CD4-positive, alpha-beta T cell treated with Interferon alpha-2 for 1 hour (primary cell): Measurements from ENCODE around the gene LYL1.
"Not testable (repeated sequence)": the region's sequence is repeated elsewhere in the genome, so short reads cannot be mapped to it uniquely, and the experiment has no call there.

ENCODE experiments used
- DNase-seq, 2 donors: peaks; one replicate each; pipeline ENCODE4 v3.0.0-alpha.2; 2020 to 2022

Gene LYL1

DNA sequence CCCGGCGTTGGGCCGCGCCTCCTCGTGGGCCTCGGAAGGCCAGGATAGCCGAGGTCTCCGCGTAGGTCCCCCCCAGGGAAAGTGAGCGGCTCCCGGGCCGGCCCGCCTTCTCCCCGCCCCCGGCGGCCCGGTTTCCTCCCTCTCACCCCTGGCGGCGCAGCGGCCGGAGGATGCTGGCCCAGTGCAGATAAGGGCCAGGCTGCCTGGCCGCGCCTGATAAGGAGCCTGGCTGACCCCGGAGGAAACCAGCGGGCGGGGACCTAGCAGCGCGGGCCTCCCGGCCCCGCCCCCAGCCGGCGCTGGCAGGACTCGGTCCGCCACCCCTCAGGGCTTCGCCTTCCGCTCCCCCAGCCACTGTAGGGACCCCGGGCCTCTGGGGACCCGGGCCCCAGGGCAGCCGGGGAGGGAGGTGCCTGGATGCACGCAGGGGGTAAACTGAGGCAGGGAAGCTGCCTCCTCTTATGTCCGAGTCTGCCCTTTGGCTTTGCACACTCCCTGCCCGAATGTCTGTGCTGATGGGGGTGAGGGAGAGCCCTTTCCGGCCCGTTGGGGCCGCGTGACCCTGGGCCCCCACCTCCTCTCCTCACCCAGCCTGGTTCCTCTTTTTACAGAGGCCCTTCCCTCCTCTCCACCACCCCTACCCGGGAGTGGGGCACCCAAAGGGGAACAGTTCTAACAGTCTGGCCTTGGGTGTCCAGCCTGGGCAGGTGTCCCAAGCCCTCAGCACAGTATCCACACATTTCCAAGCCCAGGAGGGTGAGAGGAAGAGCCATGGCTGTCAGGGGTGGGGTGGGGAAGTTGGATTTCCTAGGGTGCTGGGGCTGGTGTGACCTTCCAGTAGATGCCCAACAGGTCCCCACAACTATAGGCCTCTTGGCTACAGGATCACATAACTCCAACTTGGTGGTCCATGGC lies at the start of gene LYL1:
TSS of gene LYL1 (minus strand) at position 193 of the 915 bp plus-strand sequence. CDS start 1,687 bp downstream, outside the sequence.
- peak; percentile 51 to 74 for DNase-seq

GRCh38 chr19:13151605-13152355 lies 49.1 kb upstream of the LYL1 start:
- peak; percentile 96 to 97 for DNase-seq

GRCh38 chr19:13150931-13151604 lies 48.4 kb upstream of the LYL1 start:
- peak in 1 of 2 donors; percentile 41 for DNase-seq

- DNase-seq: peak; percentile 95
Observed at GRCh38 chr19:13150187-13150930, 47.7 kb upstream of the LYL1 start, which contains the start of the genes IER2 and STX10. Gene IER2 (plus strand): TSS chr19:13150411. CDS start chr19:13153187, 2,776 bp downstream. Gene STX10 (minus strand): TSS chr19:13150375. CDS start chr19:13150173, 202 bp downstream.

DNA sequence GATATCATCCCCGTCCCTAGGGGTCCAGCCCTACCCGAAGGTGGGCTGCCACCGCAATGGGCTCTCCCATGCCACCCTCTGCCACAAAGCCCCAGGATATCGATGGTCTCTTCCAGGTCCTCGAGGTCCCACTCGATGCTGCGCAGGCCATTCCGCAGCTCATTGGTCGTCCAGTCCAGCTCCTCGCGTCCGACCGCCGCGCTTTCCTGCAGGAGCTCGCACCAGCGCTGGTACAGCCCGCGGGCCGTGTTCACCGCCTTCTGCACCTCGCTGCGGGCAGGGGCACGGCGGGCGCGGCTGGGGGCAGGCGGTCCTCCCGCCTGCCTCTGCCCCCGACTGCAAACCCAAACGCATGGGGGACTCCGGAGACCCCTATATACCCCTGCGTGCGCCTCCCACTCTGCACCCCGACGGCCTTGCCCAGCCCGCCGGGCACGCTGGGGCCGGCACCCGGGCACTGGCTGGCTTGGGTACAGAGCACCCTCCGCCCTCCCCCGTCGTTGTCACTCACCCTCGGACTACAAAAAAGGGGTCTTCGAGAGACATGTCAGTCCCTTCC lies 47.0 kb upstream of the LYL1 start:
- DNase-seq: no peak

- not testable (repeated sequence) for DNase-seq
Observed at GRCh38 chr19:13149173-13149627, 46.5 kb upstream of the LYL1 start.

- DNase-seq: peak in 1 of 2 donors; percentile 45
Observed at GRCh38 chr19:13146763-13147563, 44.3 kb upstream of the LYL1 start.

DNA sequence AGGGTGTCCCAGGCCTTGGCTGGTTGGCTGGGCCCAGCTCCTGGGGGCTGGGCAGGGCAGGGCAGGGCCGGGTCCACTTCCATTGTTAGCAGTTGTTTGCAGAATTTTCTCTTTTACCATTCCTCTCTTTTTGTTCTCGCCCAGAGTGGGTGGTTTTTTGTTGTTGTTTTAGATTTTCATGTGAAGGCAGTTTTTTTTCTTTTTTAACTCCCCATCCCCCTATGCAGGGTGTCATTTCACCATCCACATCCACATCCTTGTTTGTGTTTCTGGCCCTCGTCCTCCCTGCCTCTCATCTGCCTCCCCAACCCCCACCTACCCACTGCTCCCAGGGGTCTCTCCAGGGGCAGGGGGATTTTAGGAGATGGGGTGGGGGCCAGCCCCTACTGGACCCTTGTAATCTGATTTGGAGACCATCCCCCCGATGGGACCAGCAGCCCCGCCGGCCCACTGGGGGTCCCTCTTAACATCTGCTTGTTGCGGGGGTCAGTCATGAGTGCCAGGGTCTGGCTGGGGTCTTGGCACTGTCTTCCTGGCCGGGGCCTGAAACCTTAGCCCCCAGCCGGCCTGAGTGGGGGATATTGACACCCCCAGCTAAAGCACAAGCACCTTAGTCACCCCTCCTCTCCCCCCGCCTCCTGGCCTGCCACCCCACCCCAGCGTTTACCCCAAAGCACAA lies 37.1 kb upstream of the LYL1 start:
- no peak for DNase-seq

DNA sequence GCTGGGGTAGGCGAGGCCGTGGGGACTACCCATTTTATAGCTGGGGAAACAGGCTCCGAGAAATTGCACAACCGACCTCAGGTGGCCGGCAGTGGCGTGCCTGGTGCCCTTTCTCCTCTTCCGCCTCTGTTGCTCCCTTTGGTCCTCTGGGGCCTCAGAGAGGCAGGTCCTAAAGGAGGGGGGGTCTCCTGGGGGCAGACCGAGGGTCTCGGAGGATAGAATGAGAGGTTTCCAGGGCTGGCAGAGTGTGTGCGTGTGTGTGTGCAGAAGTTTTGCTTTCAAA lies 36.2 kb upstream of the LYL1 start:
- DNase-seq: no peak

- no peak for DNase-seq
Observed at GRCh38 chr19:13138171-13138915, 35.7 kb upstream of the LYL1 start.

GRCh38 chr19:13137290-13137794 lies 34.7 kb upstream of the LYL1 start:
- DNase-seq: no peak

- DNase-seq: no peak
Observed at GRCh38 chr19:13135068-13136062, 32.7 kb upstream of the LYL1 start.

- DNase-seq: no peak
Observed at GRCh38 chr19:13134626-13135025, 32.0 kb upstream of the LYL1 start.

GRCh38 chr19:13133241-13133870 lies 30.7 kb upstream of the LYL1 start:
- DNase-seq: no peak

DNA sequence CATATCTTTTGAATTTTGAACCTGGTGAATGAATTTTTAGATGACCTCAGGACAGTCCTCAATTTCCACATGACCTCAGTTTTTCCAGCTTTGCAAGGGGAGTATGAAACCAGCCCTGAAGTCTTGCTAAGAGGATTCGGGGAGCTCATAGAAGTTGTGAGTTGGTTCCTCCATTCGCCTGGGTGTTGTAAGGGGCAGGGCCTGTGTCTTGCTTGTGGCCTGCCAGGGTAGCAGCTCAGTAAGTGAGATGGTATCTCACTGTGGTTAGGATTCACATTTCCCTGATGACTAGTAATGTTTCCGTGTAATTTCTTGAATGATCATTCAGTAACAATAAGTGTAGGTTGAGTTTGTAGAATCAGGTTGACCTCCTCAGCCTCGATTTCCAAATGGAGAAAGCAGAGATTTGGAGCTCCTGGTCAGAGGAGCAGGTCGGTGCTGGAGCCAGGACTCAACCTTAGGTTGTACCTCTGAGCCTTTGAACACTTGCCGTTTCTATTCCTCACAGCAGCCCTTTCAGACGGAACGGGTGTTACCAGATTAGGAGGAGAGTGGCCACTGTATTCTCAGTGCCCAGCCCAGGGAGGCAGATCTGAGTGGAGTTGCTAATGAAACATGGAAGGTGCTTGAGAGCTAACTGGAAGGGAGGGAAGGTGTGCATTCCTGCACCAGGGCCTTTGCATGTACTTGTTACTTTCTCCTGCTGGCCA lies 30.0 kb upstream of the LYL1 start:
- peak; percentile 22 to 65 for DNase-seq

GRCh38 chr19:13130886-13131490 lies 28.3 kb upstream of the LYL1 start:
- DNase-seq: no peak

- DNase-seq: no peak
Observed at GRCh38 chr19:13129384-13129783, 26.7 kb upstream of the LYL1 start.
